Ramos (cell line): ENCODE measurements around the gene CLMP.
"Not testable (repeated sequence)": the region's sequence is repeated elsewhere in the genome, so short reads cannot be mapped to it uniquely, and the experiment has no call there.

Experiments used
- in situ Hi-C: fragments of 300-500 bp; cut with MboI; formaldehyde crosslinking; loops from one replicate; pipeline ENCODE4 v1.14.3; 2022; ENCODE audit warnings: low sequenced_read_pairs; ENCODE audit not compliant: unreplicated experiment

The CLMP gene

GRCh38 chr11:123219066-123219690 lies 24.1 kb upstream of the CLMP start:
- in situ Hi-C loops: no loop called here

GRCh38 chr11:123218451-123218850 lies 23.4 kb upstream of the CLMP start:
- in situ Hi-C loops: no loop called here

- in situ Hi-C loops: no loop called here
Observed at GRCh38 chr11:123217897-123218296, 22.8 kb upstream of the CLMP start.

- in situ Hi-C loops: no loop called here
Observed at GRCh38 chr11:123216249-123216648, 21.2 kb upstream of the CLMP start.

GRCh38 chr11:123214940-123215339 lies 19.9 kb upstream of the CLMP start:
- in situ Hi-C loops: no loop called here

- in situ Hi-C loops: no loop called here
Observed at GRCh38 chr11:123214396-123214795, 19.3 kb upstream of the CLMP start.

GRCh38 chr11:123213307-123213771 lies 18.3 kb upstream of the CLMP start:
- in situ Hi-C loops: no loop called here

- in situ Hi-C loops: no loop called here
Observed at GRCh38 chr11:123212406-123212805, 17.4 kb upstream of the CLMP start.

- in situ Hi-C loops: no loop called here
Observed at GRCh38 chr11:123211981-123212380, 16.9 kb upstream of the CLMP start.

- in situ Hi-C loops: no loop called here
Observed at GRCh38 chr11:123211149-123211852, 16.3 kb upstream of the CLMP start.

GRCh38 chr11:123209591-123209990 lies 14.5 kb upstream of the CLMP start:
- in situ Hi-C loops: no loop called here

- in situ Hi-C loops: no loop called here
Observed at GRCh38 chr11:123206791-123207434, 11.9 kb upstream of the CLMP start.

GRCh38 chr11:123206055-123206454 lies 11.0 kb upstream of the CLMP start:
- in situ Hi-C loops: not testable (repeated sequence)

- in situ Hi-C loops: no loop called here
Observed at GRCh38 chr11:123203934-123204333, 8.9 kb upstream of the CLMP start.

GRCh38 chr11:123203471-123203870 lies 8.4 kb upstream of the CLMP start:
- in situ Hi-C loops: no loop called here

- in situ Hi-C loops: no loop called here
Observed at GRCh38 chr11:123202155-123203151, 7.4 kb upstream of the CLMP start.

- in situ Hi-C loops: no loop called here
Observed at GRCh38 chr11:123200264-123200663, 5.2 kb upstream of the CLMP start.

GRCh38 chr11:123197711-123198110 lies 2.7 kb upstream of the CLMP start:
- in situ Hi-C loops: no loop called here

- in situ Hi-C loops: no loop called here
Observed at GRCh38 chr11:123196060-123196714, 1.1 kb upstream of the CLMP start.
